Uterus (tissue), 2 donors: ENCODE measurements around the gene CIAO3.

Experiments used
- POLR2A ChIP-seq, 2 donors: fragments of 450-650 bp; IDR thresholded peaks; one replicate each; pipeline ENCODE4 v1.6.1; 2016; ENCODE audit warnings: antibody characterized with exemption in 2 of 2, mild to moderate bottlenecking in 1 of 2, moderate library complexity in 1 of 2
- TF ChIP-seq, protein P1 (sequence below), 4 experiments: fragments of 200-600 bp in 2 of 4; fragments of 450-650 bp in 2 of 4; sonication (generic) in 2 of 4; IDR thresholded peaks; one replicate each; pipeline ENCODE4 v1.5.1; 2016 to 2019; ENCODE audit warnings: antibody characterized with exemption in 4 of 4, mild to moderate bottlenecking in 2 of 4, moderate library complexity in 1 of 4

DNA sequence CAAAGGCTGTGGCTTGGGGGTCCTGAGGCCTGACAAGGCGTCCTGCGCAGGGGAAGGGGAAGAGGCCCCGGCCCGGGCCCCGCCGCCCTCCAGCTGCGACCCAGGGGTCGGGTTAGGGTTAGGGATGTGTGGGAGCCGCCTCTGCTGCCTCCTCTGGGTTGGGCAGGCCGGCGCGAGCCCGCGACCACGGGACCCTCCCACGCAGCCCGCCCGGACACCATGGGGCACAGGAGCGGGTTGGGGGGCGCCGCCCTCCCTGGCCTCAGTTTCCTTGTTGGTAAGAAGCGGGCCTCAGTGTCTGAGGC is 386 bp downstream of the CIAO3 start:
- TF ChIP-seq, protein P1, sequence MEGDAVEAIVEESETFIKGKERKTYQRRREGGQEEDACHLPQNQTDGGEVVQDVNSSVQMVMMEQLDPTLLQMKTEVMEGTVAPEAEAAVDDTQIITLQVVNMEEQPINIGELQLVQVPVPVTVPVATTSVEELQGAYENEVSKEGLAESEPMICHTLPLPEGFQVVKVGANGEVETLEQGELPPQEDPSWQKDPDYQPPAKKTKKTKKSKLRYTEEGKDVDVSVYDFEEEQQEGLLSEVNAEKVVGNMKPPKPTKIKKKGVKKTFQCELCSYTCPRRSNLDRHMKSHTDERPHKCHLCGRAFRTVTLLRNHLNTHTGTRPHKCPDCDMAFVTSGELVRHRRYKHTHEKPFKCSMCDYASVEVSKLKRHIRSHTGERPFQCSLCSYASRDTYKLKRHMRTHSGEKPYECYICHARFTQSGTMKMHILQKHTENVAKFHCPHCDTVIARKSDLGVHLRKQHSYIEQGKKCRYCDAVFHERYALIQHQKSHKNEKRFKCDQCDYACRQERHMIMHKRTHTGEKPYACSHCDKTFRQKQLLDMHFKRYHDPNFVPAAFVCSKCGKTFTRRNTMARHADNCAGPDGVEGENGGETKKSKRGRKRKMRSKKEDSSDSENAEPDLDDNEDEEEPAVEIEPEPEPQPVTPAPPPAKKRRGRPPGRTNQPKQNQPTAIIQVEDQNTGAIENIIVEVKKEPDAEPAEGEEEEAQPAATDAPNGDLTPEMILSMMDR (IDR thresholded peaks at IDR 0.05) = no peak
- TF ChIP-seq POLR2A (IDR thresholded peaks at IDR 0.05) = no peak
